Measurements from ENCODE around the gene TRAPPC13. TPM values are rescaled to one million over a fixed set of nuclear protein-coding genes. Genes with fewer than 3 reads are reported as not detected.

The TRAPPC13 gene
- total and polyA plus RNA-seq, 5 donors, result 14.6 to 23.9 (median 21.2) TPM

- Histone ChIP-seq H3K27me3 (ENCODE audit: control insufficient read depth, insufficient read depth) (no peaks in the 10 kb centered on the region), H3K9me3 (ENCODE audit: control insufficient read depth, low read length) (no peaks in the 10 kb centered on the region), H3K27ac (ENCODE audit: low read length) (no peak overlapping the region), H3K4me3 (ENCODE audit: low read length) (no peak overlapping the region), H3K4me1 (ENCODE audit: control insufficient read depth, insufficient read depth, low read length) (no peaks in the 10 kb centered on the region)
- no peak for DNase-seq
- intact Hi-C loops (cut with DNase I), result no loop called here
- WGBS, result 92% methylated on average over 3 of the region's 3 CpGs
- no peak for ATAC-seq
Observed at GRCh38 chr5:65682148-65682547, 57.3 kb downstream of the TRAPPC13 start.

DNA sequence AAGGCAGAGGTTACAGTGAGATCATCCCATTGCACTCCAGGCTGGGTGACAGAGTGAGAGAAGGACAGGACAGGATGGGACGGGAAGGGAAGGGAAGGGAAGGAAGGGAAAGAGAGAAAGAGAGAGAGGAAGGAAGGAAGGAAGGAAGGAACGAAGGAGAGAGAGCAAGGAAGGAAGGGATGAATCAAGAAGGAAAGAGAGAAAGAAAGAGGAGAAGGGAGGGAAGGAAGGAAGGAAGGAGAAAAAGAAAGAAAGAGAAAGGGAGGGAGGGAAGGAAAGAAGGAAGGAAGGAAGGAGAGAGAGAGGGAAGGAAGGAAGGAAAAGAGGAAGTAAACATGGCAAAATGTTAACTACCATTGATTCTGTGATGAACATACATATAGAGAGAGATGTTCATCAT, 68.3 kb downstream of the TRAPPC13 start:
- ATAC-seq, result no peak
- 87% methylated on average over 2 of the region's 2 CpGs for WGBS
- no peak overlapping the region for H3K27ac ChIP-seq (ENCODE audit: low read length)

GRCh38 chr5:65695162-65695755, 70.4 kb downstream of the TRAPPC13 start:
- Histone ChIP-seq H3K4me1 (ENCODE audit: control insufficient read depth, insufficient read depth, low read length) (no peaks in the 10 kb centered on the region), H3K27ac (ENCODE audit: low read length) (no peak overlapping the region), H3K4me3 (ENCODE audit: low read length) (no peak overlapping the region), H3K9me3 (ENCODE audit: control insufficient read depth, low read length) (no peaks in the 10 kb centered on the region), H3K27me3 (ENCODE audit: control insufficient read depth, insufficient read depth) (no peaks in the 10 kb centered on the region)
- no peak for DNase-seq
- intact Hi-C loops (cut with DNase I), result no loop called here
- no peak for ATAC-seq
- WGBS, result 84% methylated on average over 4 of the region's 4 CpGs

More for the DNA sequence above, 68.3 kb downstream of the TRAPPC13 start:
- intact Hi-C loops (cut with DNase I), result no loop called here
- H3K4me1 ChIP-seq (ENCODE audit: control insufficient read depth, insufficient read depth, low read length), result no peaks in the 10 kb centered on the region
- no peaks in the 10 kb centered on the region for H3K27me3 ChIP-seq (ENCODE audit: control insufficient read depth, insufficient read depth)
- H3K9me3 ChIP-seq (ENCODE audit: control insufficient read depth, low read length), result no peaks in the 10 kb centered on the region
- no peak for DNase-seq
- no peak overlapping the region for H3K4me3 ChIP-seq (ENCODE audit: low read length)

DNA sequence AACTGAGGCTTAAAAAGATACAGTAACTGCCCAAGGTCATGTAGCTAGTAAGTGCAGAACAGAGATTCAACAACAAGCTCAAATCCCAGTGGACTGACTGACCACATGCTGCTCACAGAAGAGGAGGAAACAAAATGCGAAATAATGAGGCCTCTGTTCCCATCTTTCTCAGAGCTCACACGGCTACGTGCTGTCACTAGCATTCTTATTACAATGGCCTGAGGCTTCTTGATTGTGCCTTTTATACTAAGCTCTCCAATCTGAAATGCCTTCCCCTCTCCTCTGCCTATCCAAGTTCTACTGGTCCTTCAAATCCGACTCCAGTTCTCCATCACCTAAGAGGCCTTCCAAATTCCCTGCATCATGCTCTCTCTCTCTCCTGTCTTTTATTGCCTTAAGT, 71.1 kb downstream of the TRAPPC13 start:
- Histone ChIP-seq H3K4me3 (ENCODE audit: low read length) (no peak overlapping the region), H3K9me3 (ENCODE audit: control insufficient read depth, low read length) (no peaks in the 10 kb centered on the region), H3K4me1 (ENCODE audit: control insufficient read depth, insufficient read depth, low read length) (no peaks in the 10 kb centered on the region), H3K27ac (ENCODE audit: low read length) (no peak overlapping the region), H3K27me3 (ENCODE audit: control insufficient read depth, insufficient read depth) (no peaks in the 10 kb centered on the region)
- WGBS, result 94% methylated on average over 4 of the region's 4 CpGs
- DNase-seq, result no peak
- ATAC-seq, result no peak
- intact Hi-C loops (cut with DNase I), result no loop called here

- intact Hi-C loops (cut with DNase I), result no loop called here
- H3K4me3 ChIP-seq (ENCODE audit: low read length), result no peak overlapping the region
- no peak for ATAC-seq
- no peak overlapping the region for H3K27ac ChIP-seq (ENCODE audit: low read length)
- DNase-seq, result no peak
- H3K9me3 ChIP-seq (ENCODE audit: control insufficient read depth, low read length), result no peaks in the 10 kb centered on the region
- no peaks in the 10 kb centered on the region for H3K4me1 ChIP-seq (ENCODE audit: control insufficient read depth, insufficient read depth, low read length)
- no peaks in the 10 kb centered on the region for H3K27me3 ChIP-seq (ENCODE audit: control insufficient read depth, insufficient read depth)
Observed at GRCh38 chr5:65696892-65697291, 72.1 kb downstream of the TRAPPC13 start.

- no peaks in the 10 kb centered on the region for H3K4me1 ChIP-seq (ENCODE audit: control insufficient read depth, insufficient read depth, low read length)
- ATAC-seq (no peak), DNase-seq (no peak)
- H3K4me3 ChIP-seq (ENCODE audit: low read length), result no peak overlapping the region
- H3K27me3 ChIP-seq (ENCODE audit: control insufficient read depth, insufficient read depth), result no peaks in the 10 kb centered on the region
- no peaks in the 10 kb centered on the region for H3K9me3 ChIP-seq (ENCODE audit: control insufficient read depth, low read length)
- intact Hi-C loops (cut with DNase I), result no loop called here
- 92% methylated on average over 4 of the region's 4 CpGs for WGBS
- no peak overlapping the region for H3K27ac ChIP-seq (ENCODE audit: low read length)
Observed at GRCh38 chr5:65699338-65699737, 74.5 kb downstream of the TRAPPC13 start.

- no peaks in the 10 kb centered on the region for H3K9me3 ChIP-seq (ENCODE audit: control insufficient read depth, low read length)
- no peaks in the 10 kb centered on the region for H3K4me1 ChIP-seq (ENCODE audit: control insufficient read depth, insufficient read depth, low read length)
- H3K27me3 ChIP-seq (ENCODE audit: control insufficient read depth, insufficient read depth), result no peaks in the 10 kb centered on the region
- no peak for ATAC-seq
- no peak overlapping the region for H3K27ac ChIP-seq (ENCODE audit: low read length)
- intact Hi-C loops (cut with DNase I), result no loop called here
- no peak for DNase-seq
- no peak overlapping the region for H3K4me3 ChIP-seq (ENCODE audit: low read length)
- WGBS, result 97% methylated on average over 3 of the region's 3 CpGs
Observed at GRCh38 chr5:65702036-65702435, 77.2 kb downstream of the TRAPPC13 start.

GRCh38 chr5:65704621-65705239, 79.9 kb downstream of the TRAPPC13 start:
- DNase-seq, result no peak
- WGBS, result 75% methylated on average over 2 of the region's 2 CpGs

GRCh38 chr5:65707663-65708062, 82.8 kb downstream of the TRAPPC13 start:
- 92% methylated on average over 4 of the region's 4 CpGs for WGBS
- Histone ChIP-seq H3K4me3 (ENCODE audit: low read length) (no peak overlapping the region), H3K9me3 (ENCODE audit: control insufficient read depth, low read length) (no peaks in the 10 kb centered on the region), H3K27me3 (ENCODE audit: control insufficient read depth, insufficient read depth) (no peaks in the 10 kb centered on the region), H3K27ac (ENCODE audit: low read length) (no peak overlapping the region), H3K4me1 (ENCODE audit: control insufficient read depth, insufficient read depth, low read length) (no peaks in the 10 kb centered on the region)
- no peak for DNase-seq
- intact Hi-C loops (cut with DNase I), result no loop called here
- no peak for ATAC-seq

More at GRCh38 chr5:65704621-65705239, 79.9 kb downstream of the TRAPPC13 start:
- H3K27ac ChIP-seq (ENCODE audit: low read length), result no peak overlapping the region
- intact Hi-C loops (cut with DNase I), result no loop called here
- H3K4me3 ChIP-seq (ENCODE audit: low read length), result no peak overlapping the region
- H3K9me3 ChIP-seq (ENCODE audit: control insufficient read depth, low read length), result no peaks in the 10 kb centered on the region
- no peaks in the 10 kb centered on the region for H3K4me1 ChIP-seq (ENCODE audit: control insufficient read depth, insufficient read depth, low read length)
- no peaks in the 10 kb centered on the region for H3K27me3 ChIP-seq (ENCODE audit: control insufficient read depth, insufficient read depth)
- no peak for ATAC-seq

DNA sequence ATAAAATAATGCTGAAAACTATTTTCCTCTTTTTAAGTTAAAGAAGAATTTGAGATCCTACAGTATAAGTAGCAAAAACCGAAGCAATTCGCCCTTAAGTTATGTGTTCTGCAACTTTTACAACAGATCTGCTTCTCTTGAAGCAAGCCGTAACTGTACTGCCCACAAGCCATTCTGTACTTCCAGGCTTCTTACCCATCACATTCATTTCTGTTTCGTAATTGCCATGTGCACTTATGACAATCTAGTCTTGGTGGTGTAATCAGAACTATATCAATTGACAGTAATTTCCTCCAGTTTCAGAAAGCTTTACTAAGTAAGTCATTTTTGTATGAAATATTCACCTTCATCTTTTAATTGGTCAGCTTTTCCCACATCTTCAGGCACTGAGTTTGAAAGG, 83.3 kb downstream of the TRAPPC13 start:
- no peak for ATAC-seq
- H3K4me1 ChIP-seq (ENCODE audit: control insufficient read depth, insufficient read depth, low read length), result no peaks in the 10 kb centered on the region
- 91% methylated on average over 4 of the region's 4 CpGs for whole genome bisulfite sequencing
- H3K9me3 ChIP-seq (ENCODE audit: control insufficient read depth, low read length), result no peaks in the 10 kb centered on the region
- no peak for DNase-seq
- no peaks in the 10 kb centered on the region for H3K27me3 ChIP-seq (ENCODE audit: control insufficient read depth, insufficient read depth)
- no peak overlapping the region for H3K4me3 ChIP-seq (ENCODE audit: low read length)
- no peak overlapping the region for H3K27ac ChIP-seq (ENCODE audit: low read length)
- intact Hi-C loops (cut with DNase I), result no loop called here

Measured in right cardiac atrium (tissue), 5 donors.